SK-N-SH treated with all-trans-retinoic acid at 6 μM for 48 hours (cell line): ENCODE data around the gene OR2L3.

Experiments
- ATAC-seq: fragments of 200-7000 bp; cut with Tn5 transposase; 3 replicates; pipeline ENCODE4 v1.9.1; 2020; ENCODE audit warnings: mild to moderate bottlenecking, moderate library complexity
- ARNTL ChIP-seq: fragments of 450-650 bp; formaldehyde crosslinking; IDR thresholded peaks from 2 replicates; pipeline ENCODE4 v1.5.0; 2020; ENCODE audit warnings: low read depth, mild to moderate bottlenecking, moderate library complexity, borderline replicate concordance
- BACH2 ChIP-seq: fragments of 250-450 bp; sonication (Bioruptor Pico); IDR thresholded peaks from 2 replicates; pipeline ENCODE4 v1.9.0; 2021; ENCODE audit warnings: mild to moderate bottlenecking, borderline replicate concordance
- CREB5 ChIP-seq: fragments of 250-450 bp; sonication (Bioruptor Pico); IDR thresholded peaks from 2 replicates; pipeline ENCODE4 v1.5.1; 2020; ENCODE audit warnings: low read depth, mild to moderate bottlenecking, moderate library complexity
- CSRNP3 ChIP-seq: fragments of 250-450 bp; sonication (Bioruptor Pico); IDR thresholded peaks from 2 replicates; pipeline ENCODE4 v1.5.1; 2021; ENCODE audit warnings: mild to moderate bottlenecking, moderate library complexity
- ESRRG ChIP-seq: fragments of 250-450 bp; sonication (Bioruptor Pico); IDR thresholded peaks from 2 replicates; pipeline ENCODE4 v1.6.1; 2021; ENCODE audit warnings: mild to moderate bottlenecking
- GLIS3 ChIP-seq: fragments of 250-450 bp; sonication (Bioruptor Pico); IDR thresholded peaks from 2 replicates; pipeline ENCODE4 v1.5.0; 2020; ENCODE audit warnings: mild to moderate bottlenecking, moderate library complexity
- ISL1 ChIP-seq: fragments of 250-450 bp; sonication (Bioruptor Pico); IDR thresholded peaks from 2 replicates; pipeline ENCODE4 v2.1.2; 2022; ENCODE audit warnings: mild to moderate bottlenecking, moderate library complexity
- PATZ1 ChIP-seq: fragments of 250-450 bp; sonication (Bioruptor Pico); IDR thresholded peaks from 2 replicates; pipeline ENCODE4 v1.8.0; 2020; ENCODE audit warnings: mild to moderate bottlenecking, moderate library complexity, borderline replicate concordance
- POU6F1 ChIP-seq: fragments of 250-450 bp; sonication (Bioruptor Pico); IDR thresholded peaks from 2 replicates; pipeline ENCODE4 v1.8.0; 2021; ENCODE audit warnings: low read depth, mild to moderate bottlenecking, moderate library complexity, borderline replicate concordance
- PPARA ChIP-seq: fragments of 250-450 bp; sonication (Bioruptor Pico); IDR thresholded peaks from 2 replicates; pipeline ENCODE4 v1.5.0; 2020; ENCODE audit warnings: mild to moderate bottlenecking, borderline replicate concordance
- RARB ChIP-seq: fragments of 250-450 bp; sonication (Bioruptor Pico); IDR thresholded peaks from 2 replicates; pipeline ENCODE4 v1.8.0; 2021; ENCODE audit warnings: mild to moderate bottlenecking, moderate library complexity
- SNAI2 ChIP-seq: fragments of 250-450 bp; sonication (Bioruptor Pico); IDR thresholded peaks from 2 replicates; pipeline ENCODE4 v1.5.0; 2020; ENCODE audit warnings: mild to moderate bottlenecking, moderate library complexity
- TCF4 ChIP-seq: fragments of 250-450 bp; sonication (Bioruptor Pico); IDR thresholded peaks from 2 replicates; pipeline ENCODE4 v1.8.0; 2021; ENCODE audit warnings: mild to moderate bottlenecking, moderate library complexity, borderline replicate concordance
- TOX ChIP-seq: fragments of 250-450 bp; sonication (Bioruptor Pico); IDR thresholded peaks from 2 replicates; pipeline ENCODE4 v1.8.0; 2021; ENCODE audit warnings: mild to moderate bottlenecking, moderate library complexity, borderline replicate concordance
- TSHZ2 ChIP-seq: fragments of 250-450 bp; sonication (Bioruptor Pico); IDR thresholded peaks from 2 replicates; pipeline ENCODE4 v1.5.0; 2020; ENCODE audit warnings: mild to moderate bottlenecking, moderate library complexity
- ZC3H10 ChIP-seq: fragments of 250-450 bp; sonication (Bioruptor Pico); IDR thresholded peaks from 2 replicates; pipeline ENCODE4 v1.5.1; 2021; ENCODE audit warnings: mild to moderate bottlenecking, moderate library complexity
- ZFP3 ChIP-seq: fragments of 250-450 bp; sonication (Bioruptor Pico); IDR thresholded peaks from 2 replicates; pipeline ENCODE4 v1.5.0; 2020; ENCODE audit warnings: mild to moderate bottlenecking, moderate library complexity
- ZFP30 ChIP-seq: fragments of 450-650 bp; formaldehyde crosslinking; IDR thresholded peaks from 2 replicates; pipeline ENCODE4 v1.5.0; 2022; ENCODE audit warnings: mild to moderate bottlenecking, moderate library complexity
- ZNF565 ChIP-seq: fragments of 450-650 bp; formaldehyde crosslinking; conservative IDR thresholded peaks from 2 replicates; pipeline ENCODE4 v1.5.0; 2020; ENCODE audit warnings: low read depth, mild to moderate bottlenecking, moderate library complexity
- ZNF70 ChIP-seq: fragments of 450-650 bp; formaldehyde crosslinking; IDR thresholded peaks from 2 replicates; pipeline ENCODE4 v1.5.0; 2020; ENCODE audit warnings: mild to moderate bottlenecking, moderate library complexity
- ZNF8 ChIP-seq: fragments of 450-650 bp; formaldehyde crosslinking; IDR thresholded peaks from 2 replicates; pipeline ENCODE4 v1.5.0; 2020; ENCODE audit warnings: mild to moderate bottlenecking, moderate library complexity

OR2L3 gene

GRCh38 chr1:248094884-248095283 is 48.2 kb downstream of the OR2L3 start, which contains the start of gene OR2L13:
OR2L13 (plus strand) TSS chr1:248095184; CDS start chr1:248099376, 4,192 bp downstream.
- TF ChIP-seq ZFP30 (CRISPR knock-in tag), result no peak
- TF ChIP-seq TCF4 (CRISPR knock-in tag), result no peak
- TF ChIP-seq ISL1 (CRISPR knock-in tag), result no peak
- TF ChIP-seq ZFP3 (CRISPR knock-in tag), result no peak
- TF ChIP-seq GLIS3 (CRISPR knock-in tag), result no peak
- no peak for TF ChIP-seq RARB
- TF ChIP-seq ZNF565 (CRISPR knock-in tag), result no peak
- TF ChIP-seq BACH2 (CRISPR knock-in tag), result no peak
- TF ChIP-seq SNAI2 (CRISPR knock-in tag), result no peak
- TF ChIP-seq, all 23 proteins: peak for 0
- ATAC-seq, result no peak

GRCh38 chr1:248098529-248098928 is 51.9 kb downstream of the OR2L3 start:
- no peak for ATAC-seq

More at GRCh38 chr1:248098529-248098928, 51.9 kb downstream of the OR2L3 start:
- TF ChIP-seq POU6F1 (CRISPR knock-in tag), result no peak
- TF ChIP-seq ZNF70 (CRISPR knock-in tag), result no peak
- TF ChIP-seq CREB5 (CRISPR knock-in tag), result no peak
- TF ChIP-seq GLIS3 (CRISPR knock-in tag), result no peak
- TF ChIP-seq ZNF8, result no peak
- TF ChIP-seq ISL1 (CRISPR knock-in tag), result no peak
- no peak for TF ChIP-seq ESRRG (CRISPR knock-in tag)
- TF ChIP-seq PPARA (CRISPR knock-in tag), result no peak
- no peak for TF ChIP-seq ZC3H10 (CRISPR knock-in tag)
- no peak for TF ChIP-seq TSHZ2 (CRISPR knock-in tag)
- TF ChIP-seq ARNTL (CRISPR knock-in tag), result no peak
- no peak for TF ChIP-seq ZNF565 (CRISPR knock-in tag)
- TF ChIP-seq TOX (CRISPR knock-in tag), result no peak
- no peak for TF ChIP-seq TCF4 (CRISPR knock-in tag)
- TF ChIP-seq ZFP30 (CRISPR knock-in tag), result no peak
- TF ChIP-seq CSRNP3 (CRISPR knock-in tag), result no peak
- no peak for TF ChIP-seq RARB
- no peak for TF ChIP-seq PATZ1
